ENCODE results near the gene GNL3L.
"Not testable (repeated sequence)": the region's sequence is repeated elsewhere in the genome, so short reads cannot be mapped to it uniquely, and the experiment has no call there.

The GNL3L gene, protein sequence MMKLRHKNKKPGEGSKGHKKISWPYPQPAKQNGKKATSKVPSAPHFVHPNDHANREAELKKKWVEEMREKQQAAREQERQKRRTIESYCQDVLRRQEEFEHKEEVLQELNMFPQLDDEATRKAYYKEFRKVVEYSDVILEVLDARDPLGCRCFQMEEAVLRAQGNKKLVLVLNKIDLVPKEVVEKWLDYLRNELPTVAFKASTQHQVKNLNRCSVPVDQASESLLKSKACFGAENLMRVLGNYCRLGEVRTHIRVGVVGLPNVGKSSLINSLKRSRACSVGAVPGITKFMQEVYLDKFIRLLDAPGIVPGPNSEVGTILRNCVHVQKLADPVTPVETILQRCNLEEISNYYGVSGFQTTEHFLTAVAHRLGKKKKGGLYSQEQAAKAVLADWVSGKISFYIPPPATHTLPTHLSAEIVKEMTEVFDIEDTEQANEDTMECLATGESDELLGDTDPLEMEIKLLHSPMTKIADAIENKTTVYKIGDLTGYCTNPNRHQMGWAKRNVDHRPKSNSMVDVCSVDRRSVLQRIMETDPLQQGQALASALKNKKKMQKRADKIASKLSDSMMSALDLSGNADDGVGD

DNA sequence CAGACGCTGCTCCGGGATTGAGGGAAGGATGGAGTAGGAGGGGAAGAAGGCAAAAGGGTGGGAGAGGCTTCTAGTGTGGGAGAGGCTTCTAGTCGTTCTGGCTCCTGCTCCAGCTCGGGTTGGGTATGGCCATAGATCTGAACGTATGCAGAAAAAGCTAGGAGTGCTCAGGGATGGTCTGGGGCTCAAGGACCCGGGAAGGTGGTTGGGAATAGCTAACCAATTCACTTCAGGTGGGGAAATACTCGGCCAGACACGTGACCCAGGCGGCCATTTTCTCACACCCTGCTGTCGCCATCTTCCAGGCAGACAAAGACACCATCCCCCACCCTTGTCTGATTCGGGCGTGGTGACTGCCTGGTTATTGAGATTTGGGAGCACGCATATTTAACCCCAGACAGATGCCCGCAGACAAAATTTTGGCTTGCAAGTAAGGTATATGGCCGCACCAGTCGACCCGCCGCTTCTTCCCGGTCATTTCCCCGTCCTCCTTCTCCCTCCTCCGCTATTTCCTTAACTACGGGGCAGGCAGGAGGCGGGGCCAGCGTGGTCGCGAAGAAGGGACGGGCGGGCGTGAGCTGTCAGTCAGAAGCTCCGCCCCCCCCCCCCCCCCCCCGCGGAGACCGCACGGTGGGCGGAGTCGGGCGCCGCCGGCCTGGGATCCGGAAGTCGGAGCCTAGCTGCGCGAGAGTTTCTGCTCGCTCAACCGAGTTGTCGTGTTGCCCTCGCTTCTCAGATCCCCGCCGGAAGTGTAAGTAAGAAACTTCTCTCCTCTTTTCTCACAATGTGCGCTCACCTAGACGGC, at the start of gene GNL3L:
Gene GNL3L, plus strand, starts transcription at position 668 of the 805 bp plus-strand sequence. CDS start 2,348 bp downstream, outside the sequence.
- DNase-seq (ENCODE audit: low read depth in 2 of 2): peak; percentile 56 to 62

DNA sequence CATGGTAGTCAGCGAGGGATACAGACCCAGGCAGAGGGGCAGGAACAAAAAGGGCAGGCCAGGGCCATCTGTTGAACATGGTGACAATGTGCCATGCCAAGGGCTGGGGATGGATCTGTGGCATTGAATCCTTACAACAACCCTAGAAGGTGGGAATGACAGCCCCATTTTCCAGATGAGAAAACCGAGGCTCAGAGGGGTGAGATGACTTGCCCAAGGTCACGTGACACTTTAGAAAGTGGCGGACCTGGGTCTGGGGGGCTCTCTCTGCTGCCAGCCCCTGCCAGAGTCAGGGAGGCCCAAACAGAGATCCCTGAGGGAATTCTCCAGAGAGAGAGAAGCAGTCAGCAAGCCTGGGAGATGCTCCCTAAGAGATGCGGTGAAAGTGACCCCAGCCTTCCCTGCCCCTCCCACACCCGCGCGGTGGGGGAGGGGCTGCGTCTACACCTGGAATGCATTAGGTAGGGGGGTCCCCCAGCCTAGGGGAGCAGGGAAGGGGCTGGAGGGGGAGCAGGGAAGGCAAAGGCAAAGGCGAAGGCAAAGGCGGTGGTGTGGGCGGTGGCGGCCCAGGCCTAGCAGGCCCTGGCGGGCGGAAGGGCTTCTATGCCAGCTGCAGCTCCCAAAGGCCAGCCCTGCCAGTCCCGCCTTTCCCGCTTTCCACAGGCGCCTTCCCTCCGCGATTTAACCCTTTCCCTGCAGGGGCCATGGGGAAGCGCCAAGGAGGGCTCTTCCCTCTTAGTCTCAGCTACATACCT, 47.0 kb upstream of the GNL3L start:
- DNase-seq (ENCODE audit: low read depth in 2 of 2): no peak

DNA sequence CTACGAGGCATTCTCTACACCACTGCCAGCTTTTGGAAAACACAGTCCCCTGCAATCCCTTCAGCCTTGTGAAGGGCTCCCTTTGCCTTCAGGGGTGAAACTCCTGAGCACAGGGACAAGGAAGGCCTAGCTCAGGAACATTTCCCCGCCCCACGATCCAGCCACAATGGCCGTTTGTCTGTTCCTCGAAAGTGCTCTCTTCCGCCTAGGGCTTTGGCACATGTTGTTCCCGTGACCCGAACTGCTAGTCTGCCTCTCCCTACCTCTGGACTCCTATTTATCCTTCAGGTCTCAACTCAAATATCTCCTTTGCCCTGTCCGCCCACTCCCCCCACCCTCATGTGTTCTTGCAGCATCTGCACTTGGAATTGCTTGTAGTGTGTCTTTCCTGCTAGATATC, 46.1 kb upstream of the GNL3L start:
- no peak for DNase-seq (ENCODE audit: low read depth in 2 of 2)

DNA sequence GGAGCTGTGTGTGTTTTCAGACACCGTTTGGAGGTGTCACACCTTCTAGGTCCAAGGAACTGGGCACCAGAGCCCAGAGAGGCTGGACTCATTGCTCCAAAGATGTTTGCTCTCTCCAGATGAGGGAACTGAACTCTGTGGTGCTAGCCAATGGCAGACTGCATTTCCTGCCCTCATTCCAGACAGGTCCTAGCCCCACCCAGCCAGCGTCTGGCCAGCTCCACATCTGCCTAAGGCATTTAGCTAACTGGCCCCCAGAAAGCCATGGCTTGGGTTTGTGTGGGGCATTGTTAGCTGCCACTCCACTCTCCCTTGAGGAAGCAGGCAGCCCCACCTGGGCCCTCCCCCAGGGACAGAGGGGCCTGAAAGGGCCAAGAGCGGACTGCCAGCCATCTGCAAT, 45.4 kb upstream of the GNL3L start:
- no peak for DNase-seq (ENCODE audit: low read depth in 2 of 2)

DNA sequence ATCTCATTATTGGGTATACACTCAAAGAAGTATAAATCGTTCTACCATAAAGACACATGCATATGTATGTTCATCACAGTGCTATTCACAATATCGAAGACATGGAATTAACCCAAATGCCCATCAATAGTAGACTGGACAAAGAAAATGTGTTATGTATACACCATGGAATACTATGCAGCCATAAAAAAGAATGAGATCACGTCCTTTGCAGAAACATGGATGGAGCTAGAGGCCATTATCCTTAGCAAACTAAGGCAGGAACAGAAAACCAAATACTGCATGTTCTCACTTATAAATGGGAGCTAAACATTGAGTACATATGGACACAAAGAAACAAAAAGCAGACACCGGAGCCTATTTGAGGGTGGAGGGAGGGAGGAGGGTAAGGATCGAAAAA, 40.2 kb upstream of the GNL3L start:
- DNase-seq (ENCODE audit: low read depth in 2 of 2): not testable (repeated sequence)

DNA sequence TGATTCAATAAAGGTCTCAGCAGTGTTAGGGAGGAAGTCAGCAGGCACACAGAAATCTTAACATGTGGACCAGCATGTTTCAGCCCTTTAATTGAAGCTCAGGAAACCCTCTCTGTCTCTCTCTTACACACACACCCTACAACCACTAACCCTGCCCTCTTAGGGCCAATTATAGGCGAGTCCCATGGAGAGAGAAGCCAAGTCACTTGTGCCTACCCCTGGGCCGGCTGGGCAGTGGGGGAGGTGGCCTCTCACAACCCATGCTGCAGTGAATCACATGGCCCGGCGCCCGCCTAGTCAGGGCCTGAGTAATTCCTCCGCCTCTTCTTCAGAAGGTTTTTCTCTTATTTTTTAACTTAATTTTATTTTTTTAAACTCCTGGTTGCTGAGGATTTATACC, 37.7 kb upstream of the GNL3L start:
- DNase-seq (ENCODE audit: low read depth in 2 of 2): no peak

DNA sequence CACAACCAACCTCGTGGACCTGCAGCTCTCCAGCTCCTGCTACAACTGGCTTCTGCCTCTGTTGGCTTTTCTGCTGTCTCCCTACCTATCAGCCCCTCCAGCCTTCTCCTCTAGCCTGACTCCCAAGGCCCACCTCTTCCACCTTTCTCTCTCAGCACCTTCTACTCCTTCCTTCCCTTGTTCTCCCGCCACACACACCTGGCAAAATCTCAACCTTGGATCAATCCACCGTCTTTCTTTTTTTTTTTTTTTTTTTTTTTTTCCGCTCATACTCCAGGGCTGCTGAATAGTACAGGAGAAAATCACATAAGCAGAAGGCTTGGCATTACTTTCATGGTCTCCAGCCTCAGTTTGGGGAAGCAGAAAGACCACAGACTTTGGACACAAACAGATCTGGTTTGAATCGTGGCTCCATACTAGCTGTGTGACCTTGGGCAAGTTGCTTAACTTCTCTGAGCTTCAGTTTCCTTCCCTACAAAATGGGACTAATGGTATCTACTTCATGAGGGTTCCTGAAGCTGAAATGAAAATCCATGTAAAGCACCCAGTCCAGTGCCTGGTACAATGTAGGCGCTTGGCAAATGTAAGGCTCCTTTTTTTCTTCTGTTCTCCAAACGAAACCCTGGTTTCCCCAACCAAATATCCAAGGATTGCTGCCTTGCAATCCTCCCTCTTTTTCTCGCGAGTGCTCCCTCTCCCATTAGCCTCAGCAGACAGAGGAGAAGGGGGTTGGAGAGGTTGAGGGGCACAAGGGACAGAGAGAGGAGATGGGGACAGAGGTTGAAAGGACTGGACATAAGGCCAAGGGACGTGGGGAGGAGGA, 35.6 kb upstream of the GNL3L start:
- no peak for DNase-seq (ENCODE audit: low read depth in 2 of 2)

DNA sequence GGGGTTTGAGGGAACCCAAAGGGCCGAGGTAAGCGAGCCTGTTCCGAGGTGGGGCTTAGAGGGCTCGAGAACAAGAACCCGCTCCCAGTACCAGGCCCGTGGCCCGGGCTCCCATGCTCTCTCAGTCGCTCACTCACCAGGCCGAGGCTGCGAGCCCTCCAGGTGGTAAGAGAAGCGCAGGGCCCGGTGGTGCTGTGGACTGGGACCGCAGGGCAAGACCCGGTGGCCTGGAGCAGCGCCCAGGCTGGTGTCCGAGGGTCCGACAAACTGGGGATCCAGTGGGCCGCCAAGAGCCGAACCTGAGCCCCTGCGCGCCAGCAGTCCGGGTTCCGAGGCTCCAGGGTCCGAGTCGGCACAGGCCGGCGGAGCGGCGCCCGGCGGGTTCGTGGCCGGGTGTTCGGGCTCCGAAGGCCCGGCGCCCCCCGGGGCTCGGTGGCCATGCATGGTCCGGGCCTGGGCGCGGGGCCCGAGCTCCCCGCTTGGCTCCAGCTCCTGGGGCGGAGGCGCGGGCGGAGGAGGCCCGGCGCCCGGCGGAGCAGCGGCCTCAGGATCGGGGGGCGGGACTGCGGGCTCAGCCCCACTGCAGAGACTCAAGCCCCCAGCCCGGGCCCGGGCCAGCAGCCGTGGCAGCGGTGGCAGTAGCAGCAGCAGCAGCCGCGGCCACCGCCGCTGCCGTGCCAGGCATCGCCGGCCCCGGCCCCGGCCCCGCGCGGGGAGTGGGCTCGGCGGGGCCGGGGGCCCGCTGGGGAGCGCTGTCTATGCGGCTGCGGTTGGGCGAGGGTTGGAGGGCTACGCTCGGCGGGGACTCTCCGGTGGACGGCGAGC, 34.8 kb upstream of the GNL3L start:
- DNase-seq (ENCODE audit: low read depth in 2 of 2): no peak

DNA sequence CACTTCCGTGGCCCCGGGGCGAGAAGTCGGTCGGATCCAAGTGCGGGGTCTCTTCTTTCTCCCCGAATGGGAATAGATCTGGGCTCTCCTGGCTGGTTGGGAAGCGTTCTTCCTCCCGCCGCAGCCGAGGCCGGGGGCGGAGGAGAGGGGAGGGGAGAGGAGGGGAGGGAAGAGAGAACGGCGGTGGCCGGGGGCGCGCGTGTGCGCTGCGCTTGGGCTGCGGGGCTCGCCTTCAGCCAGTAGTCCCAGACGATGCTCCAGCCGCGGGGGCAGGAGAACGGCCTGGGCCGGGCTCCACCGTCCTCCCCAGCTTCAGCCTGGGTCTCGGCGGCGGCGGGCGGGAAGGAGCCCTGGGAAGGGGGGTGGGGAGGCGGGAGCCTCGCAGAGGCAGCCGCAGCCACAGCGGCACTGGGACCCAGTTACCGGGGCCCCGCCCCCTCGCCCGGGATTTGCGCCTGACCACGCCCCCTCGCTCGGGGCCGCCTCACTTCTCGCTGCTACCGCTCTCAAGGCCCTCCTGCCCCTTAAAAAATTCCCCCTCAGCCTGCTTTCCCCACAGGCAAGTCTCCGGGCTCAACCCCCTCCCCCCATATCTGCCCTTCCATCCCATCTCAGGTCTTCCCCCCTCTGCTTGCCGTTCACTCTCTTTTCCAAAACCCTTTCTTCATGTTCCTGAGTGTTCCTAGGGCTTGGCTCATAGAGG, 34.1 kb upstream of the GNL3L start, which contains the start of gene FGD1:
Gene FGD1, minus strand, starts transcription at position 421 of the 703 bp plus-strand sequence. CDS start 802 bp downstream, outside the sequence.
- DNase-seq (ENCODE audit: low read depth in 2 of 2): peak; percentile 22 to 46

DNA sequence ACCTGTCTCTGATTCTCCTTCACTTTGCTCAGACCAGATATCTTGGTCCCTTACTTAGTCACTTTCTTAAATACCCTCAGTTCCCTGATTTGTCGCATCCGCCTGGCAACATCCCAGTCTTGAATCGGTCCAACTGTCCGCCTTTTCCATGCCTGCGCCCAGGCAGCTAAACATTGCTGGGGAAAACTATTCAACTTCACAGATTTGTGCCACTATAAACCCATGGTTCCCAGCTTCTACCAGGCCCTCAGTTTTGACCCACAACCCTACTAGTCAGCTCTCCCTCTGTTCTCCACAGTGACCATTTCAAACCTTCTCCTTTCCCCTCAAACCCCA, 33.5 kb upstream of the GNL3L start:
- DNase-seq (ENCODE audit: low read depth in 2 of 2): no peak

DNA sequence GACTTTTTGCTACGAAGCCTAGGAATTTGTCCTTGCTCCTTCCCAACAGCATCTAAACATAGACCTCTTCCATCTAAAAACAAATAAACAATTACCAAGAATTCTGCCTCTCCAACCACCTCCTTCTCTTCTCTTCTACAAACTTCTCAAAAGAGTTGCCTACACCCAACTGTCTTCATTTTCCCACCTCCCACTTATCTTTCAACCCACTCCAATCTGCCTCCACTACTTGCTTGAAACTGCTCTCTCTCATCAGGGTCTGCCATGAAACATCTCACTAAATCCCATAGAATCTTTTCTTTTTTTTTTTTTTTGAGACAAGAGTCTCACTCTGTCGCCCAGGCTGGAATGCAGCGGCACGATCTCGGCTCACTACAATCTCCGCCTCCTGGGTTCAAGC, 33.1 kb upstream of the GNL3L start:
- no peak for DNase-seq (ENCODE audit: low read depth in 2 of 2)

DNA sequence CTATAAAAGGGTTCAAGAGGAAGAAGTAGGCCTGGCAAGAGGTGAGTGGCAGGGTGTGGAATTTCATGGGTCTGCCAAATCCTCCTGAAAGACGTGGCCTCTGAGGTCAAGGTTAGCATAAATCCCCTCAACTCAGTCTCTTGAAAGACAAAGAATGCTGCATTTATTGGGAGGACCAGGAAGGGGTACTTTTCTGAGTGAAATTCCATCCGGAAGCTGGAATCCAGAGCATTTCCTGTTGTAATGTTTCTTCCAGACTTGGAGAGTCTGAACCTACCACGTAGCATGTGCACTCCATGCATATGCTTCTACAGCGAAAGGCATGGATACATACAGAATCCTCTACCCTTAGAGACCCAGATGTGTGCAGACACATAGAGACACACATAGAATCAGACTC, 20.6 kb upstream of the GNL3L start:
- no peak for DNase-seq (ENCODE audit: low read depth in 2 of 2)

DNA sequence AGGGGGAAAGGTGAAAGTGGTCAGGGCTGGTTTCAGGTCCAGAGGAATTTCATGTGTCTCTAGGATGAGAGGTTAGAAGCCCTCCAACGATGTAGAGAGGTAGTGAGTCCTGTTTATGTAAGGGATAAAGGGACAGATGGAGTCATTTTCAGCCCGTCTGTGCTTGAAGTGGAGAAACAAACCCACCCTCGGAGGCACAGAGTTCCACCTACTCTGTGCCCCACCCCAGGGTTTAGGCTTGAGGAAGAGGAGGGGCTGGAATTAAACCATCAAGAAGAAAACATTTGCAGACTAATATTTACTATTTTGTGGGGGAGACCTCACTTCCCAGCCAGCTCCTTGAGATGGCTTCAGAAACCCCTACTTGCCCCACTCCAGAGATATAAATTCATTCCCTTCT, 868 bp upstream of the GNL3L start:
- no peak for DNase-seq (ENCODE audit: low read depth in 2 of 2)

DNA sequence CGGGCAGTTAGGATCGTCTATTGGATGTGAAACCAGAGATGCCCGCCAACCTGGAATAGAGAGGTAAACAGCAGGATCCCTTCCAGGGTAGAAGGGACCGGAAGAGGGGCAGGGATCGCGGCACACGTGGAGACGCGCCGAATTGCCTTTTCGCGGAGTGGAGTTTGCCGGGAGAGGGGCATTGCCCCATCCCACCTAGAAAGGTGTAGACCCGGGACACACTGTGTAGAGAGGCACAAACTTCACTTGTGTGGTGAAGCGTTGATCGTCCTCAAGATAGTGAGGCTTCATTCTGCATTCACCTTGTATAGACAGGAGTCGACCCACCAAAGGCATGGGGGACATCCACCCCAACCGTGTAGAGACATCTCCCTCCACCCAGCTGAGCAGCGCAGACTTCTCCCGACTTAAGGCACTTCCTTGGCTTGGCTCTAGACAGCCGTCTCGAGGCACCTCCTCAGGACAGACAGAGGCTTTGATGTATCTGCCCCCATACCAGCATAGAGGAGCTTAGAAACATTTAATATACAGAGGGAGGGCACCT, 410 bp downstream of the GNL3L start:
- DNase-seq (ENCODE audit: low read depth in 2 of 2): no peak

DNA sequence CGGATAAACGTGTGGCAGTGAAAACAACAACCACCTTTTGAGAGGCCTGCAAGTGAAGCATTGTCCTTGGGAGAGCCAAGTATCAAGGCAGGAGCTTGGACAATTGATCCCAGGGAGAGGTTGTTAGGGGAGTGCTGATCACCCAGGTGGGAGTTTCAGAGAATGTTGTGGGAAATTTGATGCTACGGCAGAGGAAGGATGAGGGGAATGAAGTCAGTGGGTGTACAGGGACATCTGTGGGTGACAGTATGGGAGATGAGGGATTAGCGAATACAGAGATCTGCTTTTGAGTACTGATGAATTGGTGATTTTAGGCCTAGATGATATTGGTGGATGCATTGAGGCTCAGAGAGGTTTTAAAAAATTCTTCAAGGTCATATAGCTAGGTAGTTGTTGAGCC, 4.3 kb downstream of the GNL3L start:
- no peak for DNase-seq (ENCODE audit: low read depth in 2 of 2)

DNA sequence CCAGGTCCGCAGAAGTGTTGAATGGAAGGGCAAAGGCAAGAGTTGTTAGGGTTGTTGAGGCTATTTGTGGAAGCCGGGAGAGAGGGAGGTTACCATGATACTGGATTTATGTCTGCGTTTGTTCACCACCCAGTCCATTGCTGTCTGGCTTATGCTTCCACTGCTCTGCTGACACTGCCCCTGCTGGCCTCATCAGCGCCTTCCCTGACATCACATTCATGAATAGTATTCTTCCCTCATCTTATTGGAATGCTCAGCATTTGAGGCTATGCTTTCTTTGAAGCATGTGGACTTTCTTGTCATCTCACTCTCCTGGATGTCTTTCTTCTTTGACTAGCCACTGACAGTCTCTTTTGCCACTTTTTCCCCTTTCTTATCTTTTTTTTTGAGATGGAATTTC, 10.3 kb downstream of the GNL3L start:
- DNase-seq (ENCODE audit: low read depth in 2 of 2): no peak

DNA sequence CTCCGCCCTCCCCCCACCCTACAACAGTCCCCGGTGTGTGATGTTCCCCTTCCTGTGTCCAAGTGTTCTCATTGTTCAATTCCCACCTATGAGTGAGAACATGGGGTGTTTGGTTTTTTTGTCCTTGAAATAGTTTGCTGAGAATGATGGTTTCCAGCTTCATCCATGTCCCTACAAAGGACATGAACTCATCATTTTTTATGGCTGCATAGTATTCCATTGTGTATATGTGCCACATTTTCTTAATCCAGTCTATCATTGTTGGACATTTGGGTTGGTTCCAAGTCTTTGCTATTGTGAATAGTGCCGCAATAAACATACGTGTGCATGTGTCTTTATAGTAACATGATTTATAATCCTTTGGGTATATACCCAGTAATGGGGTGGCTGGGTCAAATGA, 12.2 kb downstream of the GNL3L start:
- DNase-seq (ENCODE audit: low read depth in 2 of 2): not testable (repeated sequence)

DNA sequence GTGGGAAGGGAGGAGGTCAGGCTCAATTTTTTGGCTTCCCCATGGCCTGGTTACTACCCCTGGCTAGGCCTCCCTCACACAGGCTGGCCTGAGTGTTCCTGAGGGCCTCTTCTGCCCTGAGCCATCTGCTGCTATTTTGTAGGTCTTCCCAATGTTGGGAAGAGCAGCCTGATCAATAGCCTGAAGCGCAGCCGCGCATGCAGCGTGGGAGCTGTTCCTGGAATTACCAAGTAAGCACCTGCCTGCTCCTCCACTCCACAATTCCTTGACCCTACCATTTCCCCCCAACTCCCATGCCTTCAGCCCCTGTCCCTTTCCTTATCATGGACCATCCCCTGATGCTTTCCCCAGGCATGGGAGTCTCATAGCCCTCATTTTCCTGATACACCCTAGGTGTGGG, 20.8 kb downstream of the GNL3L start:
- DNase-seq (ENCODE audit: low read depth in 2 of 2): no peak

DNA sequence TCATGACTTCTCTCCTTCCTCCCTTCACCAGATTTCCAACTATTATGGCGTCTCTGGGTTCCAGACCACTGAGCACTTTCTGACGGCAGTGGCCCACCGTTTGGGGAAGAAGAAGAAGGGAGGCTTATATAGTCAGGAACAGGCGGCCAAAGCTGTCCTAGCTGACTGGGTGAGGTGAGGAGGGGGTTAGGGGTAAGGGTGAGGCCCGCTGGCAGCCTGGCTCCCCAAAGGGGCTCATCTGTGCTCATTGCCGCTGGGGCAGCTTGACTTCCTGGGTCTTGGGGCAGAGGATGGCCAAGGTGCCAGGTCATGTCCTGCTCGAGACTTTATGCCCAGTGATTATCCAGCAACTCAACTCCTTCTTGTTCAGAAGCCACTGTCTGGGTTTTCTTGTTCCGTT, 21.8 kb downstream of the GNL3L start:
- DNase-seq (ENCODE audit: low read depth in 2 of 2): no peak

All from activated CD4-positive, alpha-beta T cell treated with anti-CD3 and anti-CD28 coated beads for 24 hours (primary cell).